Measurements from ENCODE around the gene TACR2.

The TACR2 gene

DNA sequence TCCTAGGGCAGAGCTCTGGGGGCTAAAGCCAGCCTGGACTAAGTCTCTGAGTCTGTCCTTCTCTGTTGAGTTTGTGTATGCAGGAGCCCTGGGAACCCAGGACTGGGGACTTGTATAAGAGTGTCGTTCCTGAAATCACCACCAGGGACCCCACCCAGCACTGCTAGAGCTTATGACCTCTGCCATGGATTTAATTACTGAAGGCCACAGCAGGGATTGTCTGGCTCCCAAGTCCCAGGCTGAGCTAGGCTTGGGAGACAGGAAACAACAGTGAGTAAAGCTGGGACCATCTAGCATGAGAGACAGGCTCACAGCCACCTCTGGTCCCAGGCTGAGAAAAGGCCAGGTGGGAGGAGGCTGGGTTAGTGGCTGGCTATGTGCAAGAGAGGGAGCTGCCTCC, 33.1 kb upstream of the TACR2 start:
- peak; percentile 37 for DNase-seq

DNA sequence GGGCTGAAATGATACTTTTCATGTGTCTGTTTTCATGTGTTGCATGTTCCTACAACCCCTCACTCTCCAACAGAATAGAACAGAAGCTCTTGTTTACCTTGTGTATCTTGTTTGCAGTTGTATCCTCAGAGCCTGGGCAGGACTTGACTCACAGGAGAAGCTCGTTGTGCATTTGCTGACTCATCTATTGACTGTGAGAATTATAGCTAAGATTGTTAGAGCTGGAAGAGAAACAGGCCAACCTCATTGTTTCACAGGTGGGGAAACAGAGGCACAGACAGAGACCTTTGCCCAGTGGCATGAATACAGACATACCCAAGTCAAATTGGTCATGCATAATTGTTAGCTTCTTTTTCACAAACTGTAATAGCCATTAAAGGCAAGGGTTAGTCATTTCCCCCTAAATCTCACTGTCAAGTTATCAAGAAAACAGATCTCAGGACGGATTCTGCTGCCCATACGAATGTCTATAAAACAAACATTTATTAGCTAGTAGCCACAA, 30.0 kb upstream of the TACR2 start:
- no peak for DNase-seq

DNA sequence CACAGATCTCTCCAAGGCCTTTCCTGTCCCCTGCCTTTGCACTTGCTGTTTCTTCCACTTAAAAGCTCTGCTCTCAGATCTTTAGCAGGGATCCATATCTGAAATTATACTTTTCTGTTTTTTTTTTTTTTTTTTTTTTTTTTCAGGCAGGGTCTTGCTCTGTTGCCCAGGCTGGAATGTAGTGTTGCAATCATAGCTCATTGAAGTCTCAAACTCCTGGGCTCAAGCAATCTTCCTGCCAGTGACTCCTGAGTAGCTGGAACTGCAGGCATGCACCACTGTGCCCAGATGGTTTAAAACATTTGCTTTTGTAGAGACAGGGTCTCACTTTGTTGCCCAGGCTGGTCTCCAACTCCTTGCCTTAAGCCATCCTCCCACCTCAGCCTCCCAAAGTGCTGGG, 29.5 kb upstream of the TACR2 start:
- no peak for DNase-seq

DNA sequence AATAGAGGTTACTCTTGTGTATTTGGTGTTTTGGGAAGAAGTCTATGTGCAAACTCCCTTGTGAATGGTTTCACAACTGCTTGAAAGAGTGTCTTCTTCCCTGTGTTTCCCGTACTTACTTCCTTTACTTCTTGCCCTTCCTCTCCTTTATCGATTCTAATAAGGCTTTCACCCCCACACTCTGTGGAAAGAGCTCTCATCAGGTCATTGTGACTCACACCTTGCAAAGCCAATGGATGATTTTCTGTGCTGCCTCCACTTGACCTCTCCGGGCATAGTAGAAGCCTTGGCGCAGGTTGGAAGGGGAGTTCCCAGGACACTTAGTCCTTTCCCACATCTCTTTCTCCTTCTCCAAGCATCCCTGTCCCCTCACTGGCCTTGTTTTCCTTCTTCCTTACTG, 28.3 kb upstream of the TACR2 start:
- DNase-seq = no peak

DNA sequence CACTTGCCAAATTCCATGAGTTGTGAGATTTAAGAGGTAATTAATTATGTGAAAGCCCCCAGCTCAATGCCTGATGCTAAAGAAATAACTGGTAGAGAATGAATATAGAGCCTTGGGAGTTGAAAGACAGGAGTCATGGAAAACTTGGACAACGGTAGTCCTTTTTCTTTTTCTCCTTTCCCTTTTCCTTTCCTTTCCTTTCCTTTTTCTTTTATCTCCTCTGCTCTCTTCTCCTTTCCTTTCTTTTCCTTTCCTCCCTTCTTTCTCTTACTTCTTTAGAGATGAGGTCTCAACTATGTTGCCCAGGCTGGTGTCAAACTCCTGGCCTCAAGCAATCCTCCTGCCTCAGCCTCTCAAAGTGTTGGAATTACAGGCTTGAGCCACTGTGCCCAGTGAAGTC, 26.6 kb upstream of the TACR2 start:
- no peak for DNase-seq

DNA sequence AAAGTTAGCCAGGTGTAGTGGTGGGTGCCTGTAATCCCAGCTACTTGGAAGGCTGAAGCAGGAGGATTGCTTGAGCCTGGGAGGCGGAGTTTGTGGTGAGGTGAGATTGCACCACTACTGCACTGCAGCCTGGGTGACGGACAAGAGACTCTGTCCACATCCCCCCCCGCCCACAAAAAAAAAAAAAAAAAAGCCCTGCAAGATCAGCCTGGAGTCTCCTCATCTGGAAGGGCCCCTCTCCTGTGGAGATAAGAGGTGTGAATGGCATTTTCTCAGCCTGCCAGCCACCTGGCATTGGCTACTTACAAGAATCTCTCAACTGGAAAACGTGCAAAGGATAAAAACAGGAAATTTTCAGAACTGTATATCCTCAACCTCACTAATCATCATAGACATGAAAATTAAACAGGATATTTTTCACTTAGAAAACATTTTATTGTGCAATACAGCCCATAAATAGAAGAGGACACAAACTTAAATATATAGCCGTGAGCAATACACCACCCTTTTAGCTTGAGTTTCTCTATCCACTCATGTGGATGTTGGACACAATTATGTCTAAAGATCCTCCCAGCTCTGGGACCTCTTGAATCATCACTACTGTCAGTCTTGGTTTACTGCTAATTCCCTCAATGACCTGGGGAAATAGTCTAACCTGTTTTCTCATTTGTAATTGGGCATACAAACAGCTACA, 23.2 kb upstream of the TACR2 start:
- no peak for DNase-seq

DNA sequence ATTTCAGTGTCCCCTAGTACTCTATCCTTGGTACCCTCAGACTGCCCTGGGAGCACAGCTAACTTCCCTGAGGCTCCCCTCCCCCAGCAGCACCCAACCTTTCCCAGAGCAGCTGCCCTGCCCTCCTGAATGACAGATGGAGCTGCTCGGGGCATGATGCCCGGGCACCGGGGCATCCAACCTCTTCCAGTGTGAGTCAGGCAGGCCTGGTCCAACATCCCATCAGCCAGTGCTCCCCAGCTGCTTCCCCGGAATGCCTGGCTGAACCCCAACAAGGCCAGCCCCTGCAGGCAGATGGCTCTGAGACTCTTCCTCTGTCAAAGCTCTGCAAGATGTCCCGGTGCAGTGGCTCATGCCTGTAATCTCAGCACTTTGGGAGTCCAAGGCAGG, 22.6 kb upstream of the TACR2 start:
- no peak for DNase-seq

DNA sequence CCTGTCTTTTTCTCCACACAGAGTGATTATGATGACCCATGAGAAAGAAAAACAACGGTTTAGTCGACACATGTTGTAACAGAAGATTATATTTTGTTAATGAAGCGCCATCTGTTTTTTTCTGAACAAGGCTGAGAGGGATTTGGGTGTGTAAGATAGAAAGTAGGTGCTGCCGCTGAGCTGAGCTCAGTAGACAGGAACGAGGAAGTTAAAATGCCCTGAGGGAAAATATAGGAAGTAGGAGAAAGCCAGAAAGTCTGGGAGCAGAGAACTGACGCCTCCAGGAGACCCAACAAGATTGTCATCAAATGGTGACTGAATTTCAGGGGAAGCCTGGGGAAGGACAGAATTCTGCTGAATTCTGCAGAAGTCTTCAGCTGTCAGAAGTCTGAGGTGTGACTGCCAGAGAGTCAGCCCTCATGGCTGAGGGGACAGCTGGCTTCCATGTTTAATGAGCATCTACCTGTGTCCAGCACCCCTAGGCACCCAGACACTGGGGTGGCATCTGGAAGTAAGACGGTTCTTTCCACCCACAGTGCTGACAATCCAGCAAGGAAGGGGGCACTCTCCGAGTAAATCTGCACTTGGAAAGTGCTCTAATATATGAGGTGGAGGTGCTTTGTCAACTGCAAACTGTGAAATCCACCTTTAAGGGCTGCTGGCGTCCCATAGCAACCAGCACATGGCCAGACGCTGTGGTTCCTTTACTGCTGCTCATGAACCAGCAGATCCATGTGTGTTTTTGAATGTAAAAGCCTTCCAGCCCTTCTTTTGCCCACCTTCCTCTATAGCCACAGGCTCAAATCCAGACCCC, 22.0 kb upstream of the TACR2 start:
- no peak for DNase-seq

DNA sequence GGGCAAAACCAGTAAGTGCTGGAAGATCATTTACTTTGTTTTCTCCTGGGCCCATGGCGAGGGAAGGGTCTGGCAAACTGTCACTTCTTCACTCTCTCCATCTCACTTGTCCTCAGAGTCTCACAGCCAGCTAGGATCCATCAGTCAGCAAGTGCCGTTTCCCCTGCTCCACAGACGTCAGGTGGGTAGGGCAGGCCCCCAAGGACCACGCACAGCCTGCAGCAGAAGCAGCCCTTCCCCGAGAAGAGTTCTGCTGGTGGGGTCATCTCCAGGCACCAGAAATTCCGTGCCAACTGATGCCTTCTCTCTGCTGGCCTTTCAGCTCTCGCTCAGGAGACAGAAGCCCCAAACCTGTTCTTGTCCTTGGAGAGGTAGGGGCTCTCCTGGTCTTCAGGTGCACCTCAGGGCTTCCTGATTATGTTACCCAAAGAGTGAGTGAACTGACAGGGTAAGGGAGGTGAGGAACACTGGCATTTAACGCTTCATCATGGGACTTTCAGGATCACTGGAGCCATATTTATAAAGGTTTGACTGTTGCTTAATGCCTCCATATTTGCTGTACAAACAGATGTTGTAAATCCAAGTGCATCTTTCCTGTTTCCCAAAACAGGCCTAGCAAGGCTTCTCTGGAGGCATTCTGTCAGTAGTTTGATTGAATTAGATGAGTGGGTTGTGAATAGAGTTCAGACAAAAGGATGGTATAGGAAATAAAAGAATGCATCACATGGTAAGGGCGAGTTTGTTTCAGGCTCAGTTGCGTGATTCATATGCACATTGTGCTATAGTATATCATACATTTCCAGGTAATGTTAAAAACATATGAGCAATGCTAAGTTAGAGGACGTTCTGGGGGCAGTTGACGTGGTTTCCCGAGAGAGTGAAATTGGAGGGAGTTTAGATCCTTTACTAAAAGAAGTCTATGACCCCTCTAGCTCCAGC, 20.9 kb upstream of the TACR2 start:
- DNase-seq = no peak

DNA sequence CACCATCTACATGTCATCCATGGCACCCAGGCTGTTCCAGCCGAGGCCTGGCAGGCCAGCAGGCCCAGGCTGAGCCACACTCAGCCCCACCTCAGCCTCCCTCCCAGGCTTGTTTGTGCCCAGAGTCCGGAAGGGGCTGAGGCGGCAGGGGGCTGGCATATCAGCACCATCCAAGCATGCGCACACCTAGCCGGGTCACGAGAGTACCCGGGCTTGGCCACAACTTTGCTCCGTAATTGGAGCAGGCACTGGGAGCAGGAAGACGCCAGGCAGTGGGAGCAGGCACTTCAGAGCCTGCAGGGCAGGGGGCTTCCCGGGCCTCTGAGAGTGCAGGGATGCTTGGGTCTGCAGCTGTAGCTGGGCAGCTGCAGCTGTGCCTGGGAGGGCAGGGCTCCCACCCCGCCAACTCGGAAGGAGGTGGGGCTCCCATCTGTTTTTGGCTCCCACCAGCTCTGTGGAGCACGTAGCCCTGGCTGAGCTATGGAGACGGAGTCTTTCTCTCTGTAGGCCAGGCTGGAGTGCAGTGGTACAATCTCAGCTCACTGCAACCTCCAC, 19.3 kb upstream of the TACR2 start:
- DNase-seq = no peak

DNA sequence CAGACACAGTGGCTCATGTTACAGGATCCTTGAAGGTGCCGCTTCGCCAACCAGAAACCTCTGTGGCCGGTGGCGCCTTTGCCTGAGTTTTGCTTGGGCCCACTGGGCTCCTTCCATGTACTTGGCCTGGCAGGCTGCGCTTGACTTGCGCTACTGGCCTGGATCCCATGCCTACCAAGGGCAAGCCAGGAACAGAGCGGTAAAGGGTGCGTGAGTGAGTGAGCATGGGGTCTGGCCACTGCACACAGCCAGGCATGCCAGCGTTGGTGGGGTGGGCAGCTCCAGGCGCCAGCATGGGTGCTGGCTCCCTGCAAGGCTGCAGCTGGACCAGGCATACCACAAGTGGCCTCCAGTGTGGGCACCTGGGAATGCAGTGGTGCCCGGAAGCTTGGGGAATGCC, 18.2 kb upstream of the TACR2 start:
- no peak for DNase-seq

DNA sequence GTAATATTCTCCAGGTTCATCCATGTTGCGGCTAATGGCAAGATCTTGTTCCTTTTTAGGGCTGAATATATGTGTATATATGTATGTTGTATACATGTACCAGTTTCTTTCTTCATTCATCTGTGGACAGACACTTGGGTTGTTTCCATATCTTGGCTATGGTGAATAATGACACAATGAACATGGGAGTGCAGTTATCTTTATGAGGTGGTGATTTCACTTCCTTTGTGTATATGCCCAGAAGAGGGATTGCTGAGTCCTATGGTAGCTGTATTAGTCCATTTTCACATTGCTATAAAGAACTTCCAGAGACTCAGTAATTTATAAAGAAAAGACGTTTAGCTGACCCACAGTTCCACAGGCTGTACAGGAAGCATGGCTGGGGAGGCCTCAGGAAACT, 17.5 kb upstream of the TACR2 start:
- DNase-seq = no peak

DNA sequence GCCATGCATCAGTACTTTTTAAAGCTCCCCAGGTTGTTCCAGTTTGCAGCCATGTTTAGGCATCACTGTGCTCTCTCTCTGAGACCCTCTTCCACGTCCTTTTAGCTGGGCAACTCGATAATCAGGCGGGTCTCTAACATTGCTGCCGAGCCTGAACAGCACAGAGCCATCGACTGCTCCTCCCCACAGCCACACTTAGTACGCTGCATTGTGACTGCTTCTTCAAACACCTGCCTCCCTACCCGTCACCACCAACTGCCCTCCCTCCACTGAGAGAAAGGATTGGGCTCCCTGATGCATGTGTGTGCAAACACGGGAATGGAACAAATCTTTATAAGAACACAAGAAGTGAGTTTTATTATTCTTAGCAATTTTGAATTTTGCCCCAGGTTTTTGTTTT, 11.4 kb upstream of the TACR2 start:
- DNase-seq = no peak

DNA sequence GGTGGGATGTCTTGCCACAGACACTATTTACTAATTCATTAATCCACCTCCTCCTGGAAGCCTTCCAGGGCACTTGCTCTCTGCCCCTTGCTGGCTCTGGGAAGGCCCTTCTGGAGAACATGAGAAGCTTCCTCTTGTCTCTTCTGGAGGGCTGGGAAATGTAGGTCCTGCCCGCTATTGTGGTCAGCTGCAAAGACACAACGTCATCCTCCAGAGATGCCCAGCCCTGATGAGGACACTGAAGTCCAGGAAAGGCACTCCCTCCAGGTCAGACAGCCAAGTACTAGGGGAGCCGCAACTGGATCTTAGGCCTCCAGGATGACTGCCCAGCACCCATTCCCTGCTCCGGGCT, 9.6 kb upstream of the TACR2 start:
- no peak for DNase-seq

DNA sequence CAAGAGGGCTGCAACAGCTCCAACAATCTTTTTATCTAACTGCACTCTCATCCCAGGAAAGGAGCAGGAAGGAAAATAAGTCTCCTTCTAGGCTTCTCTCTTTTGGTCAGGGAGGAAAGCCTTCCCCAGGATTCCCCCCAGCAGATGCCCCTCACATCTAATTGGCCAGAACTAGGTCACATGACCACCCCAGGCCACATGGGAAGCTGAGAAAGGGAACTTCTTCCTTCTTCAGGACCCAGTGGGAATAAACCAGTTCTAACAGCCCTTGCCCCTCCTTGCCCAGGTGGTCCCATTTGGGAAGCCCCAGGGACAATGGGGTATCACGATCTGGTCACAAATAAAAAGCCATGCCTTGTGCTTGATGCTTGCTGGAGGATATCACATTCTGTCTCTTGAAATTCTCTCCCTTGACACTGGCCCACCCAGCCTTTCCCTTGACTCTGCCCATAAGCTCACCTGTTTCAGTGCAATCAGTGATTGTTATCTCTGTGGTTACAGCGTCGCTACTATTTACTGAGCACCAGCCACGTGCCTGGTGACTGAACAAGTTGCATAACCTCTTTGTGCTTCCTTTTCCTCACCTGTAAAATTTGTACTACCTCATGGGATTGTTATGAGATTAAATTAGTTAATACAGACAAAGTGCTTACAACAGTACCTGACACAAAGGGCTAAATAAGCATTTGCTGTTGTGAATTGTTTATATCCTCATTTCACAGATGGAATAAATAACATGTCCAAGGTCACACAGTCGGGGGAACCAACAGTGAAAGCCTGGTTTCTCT, 9.0 kb upstream of the TACR2 start:
- DNase-seq = peak; percentile 32

DNA sequence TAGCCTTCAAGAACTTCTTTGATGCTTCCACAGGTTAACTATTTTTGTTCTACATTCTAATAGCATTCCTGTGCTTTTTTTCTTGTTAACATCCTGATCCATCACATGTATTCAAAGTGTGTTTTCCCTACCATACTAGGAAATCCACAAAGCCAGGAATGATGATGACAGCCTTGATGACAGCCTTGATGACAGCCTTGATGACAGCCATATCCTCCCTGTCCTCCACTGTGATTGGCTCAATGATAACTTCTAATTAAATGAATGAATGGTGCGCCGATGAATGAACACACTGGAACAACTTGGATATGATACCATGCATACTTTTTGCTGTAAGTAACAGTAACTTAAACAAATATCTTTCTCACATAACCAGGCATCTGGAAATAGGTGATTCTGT, 8.3 kb upstream of the TACR2 start:
- DNase-seq = no peak

DNA sequence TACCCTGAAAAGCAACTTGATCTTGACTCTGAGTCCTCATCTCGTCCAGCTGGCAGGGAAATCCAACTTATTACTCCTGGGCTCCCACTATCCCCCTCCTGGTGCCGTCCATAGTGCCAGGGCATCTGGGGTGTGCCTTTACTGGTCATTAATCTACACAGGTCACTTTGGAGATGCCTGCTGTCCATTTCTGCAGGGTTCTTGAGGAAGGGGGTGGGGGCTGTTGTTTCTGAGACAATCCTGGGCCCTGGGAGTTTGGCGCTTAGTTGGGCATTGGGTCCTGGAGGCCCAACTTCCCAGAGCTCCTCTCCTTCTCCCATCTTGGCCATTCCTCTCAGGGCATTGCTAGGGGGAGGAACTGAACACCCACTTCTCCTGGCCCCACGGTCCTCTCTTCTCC, 6.0 kb upstream of the TACR2 start:
- no peak for DNase-seq

DNA sequence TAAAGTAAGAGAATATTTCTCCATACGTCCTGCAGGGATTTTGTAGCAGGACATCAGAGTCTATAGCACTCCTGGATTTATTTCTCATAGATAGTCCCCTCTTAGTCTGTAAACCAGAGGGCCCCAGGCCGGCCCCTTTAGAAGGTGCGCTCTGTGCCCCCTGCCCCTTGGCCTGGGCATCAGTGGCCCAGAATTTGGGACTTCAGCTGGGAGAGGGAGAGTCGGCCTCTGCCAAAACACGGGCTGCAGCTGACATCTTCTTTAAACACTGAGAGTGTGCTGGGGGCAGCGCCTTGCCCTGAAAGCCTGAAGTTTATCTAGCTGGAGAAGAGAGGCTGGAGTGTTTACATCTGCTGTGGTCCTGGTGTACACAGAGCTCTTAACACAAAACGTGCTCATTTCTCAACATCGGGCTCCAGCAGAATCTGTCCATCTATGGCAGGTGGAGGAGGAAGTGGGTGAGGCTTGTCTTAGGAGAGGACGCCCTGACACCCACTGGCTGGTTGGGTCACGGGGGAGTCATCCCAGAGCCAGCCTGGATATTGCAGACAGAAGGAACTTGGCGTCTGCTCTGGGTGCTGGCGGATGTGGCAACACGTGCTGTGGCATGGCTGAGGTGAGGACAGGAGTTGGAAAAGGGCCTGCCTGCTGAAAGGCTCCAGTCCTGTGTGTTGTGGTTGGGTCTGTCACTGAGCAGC, 5.0 kb upstream of the TACR2 start:
- DNase-seq = no peak

DNA sequence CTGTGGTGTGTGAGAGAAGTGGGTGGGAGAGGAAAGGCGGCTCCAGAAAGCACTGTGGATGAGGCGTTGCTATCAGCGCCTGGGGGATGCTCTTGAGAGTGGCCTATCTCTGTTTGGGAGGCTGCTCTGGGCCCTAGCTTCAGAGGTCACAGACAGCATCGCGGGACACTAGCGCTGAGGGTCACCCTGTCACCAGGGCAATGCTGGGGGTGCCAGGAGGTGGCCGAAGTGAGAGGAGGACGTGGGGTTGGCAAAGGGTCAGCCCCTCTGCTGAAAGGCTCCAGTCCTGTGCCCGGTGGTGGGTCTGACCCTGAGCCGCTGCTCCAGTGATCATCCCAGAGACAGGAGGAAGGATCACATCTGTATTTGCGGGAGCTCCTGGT, 3.0 kb upstream of the TACR2 start:
- DNase-seq = no peak

DNA sequence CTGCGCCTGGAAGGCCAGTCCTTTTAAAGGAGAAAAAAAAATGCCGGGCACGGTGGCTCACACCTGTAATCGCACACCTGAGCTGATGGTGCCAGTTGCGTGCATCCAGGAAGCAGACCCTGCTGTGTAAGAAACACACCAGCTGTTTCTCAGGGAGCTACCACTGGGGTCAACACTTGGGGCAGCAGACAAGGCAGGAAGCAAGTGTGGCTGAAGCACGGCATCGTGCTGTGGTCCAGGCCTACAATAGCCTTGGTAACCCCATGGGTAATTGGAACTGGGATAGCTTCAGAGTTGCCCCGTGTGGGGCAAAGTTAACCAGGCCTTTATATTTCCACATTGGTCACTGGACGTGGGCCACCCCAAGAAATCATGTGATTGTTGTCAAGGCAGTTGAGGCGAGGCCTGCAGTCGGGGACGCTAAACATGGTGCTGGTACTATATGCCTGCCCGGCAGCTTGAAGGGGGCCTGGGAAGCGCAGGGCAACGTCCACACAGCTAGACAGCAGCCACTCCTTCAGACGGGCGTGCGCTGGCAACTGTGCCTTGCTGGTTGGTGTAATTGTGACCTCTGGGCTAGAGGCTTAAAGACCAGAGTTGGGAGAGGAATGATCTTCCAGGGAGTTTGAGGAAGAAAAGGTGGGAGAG, 2.5 kb upstream of the TACR2 start:
- DNase-seq = no peak

All from effector CD4-positive, alpha-beta T cell (primary cell).